ENCODE results near the gene AMBP. TPM values are rescaled to one million over a fixed set of nuclear protein-coding genes. Genes with fewer than 3 reads are reported as not detected.

Gene AMBP
- polyA plus RNA-seq, 1 experiment, result 0.22 TPM

DNA sequence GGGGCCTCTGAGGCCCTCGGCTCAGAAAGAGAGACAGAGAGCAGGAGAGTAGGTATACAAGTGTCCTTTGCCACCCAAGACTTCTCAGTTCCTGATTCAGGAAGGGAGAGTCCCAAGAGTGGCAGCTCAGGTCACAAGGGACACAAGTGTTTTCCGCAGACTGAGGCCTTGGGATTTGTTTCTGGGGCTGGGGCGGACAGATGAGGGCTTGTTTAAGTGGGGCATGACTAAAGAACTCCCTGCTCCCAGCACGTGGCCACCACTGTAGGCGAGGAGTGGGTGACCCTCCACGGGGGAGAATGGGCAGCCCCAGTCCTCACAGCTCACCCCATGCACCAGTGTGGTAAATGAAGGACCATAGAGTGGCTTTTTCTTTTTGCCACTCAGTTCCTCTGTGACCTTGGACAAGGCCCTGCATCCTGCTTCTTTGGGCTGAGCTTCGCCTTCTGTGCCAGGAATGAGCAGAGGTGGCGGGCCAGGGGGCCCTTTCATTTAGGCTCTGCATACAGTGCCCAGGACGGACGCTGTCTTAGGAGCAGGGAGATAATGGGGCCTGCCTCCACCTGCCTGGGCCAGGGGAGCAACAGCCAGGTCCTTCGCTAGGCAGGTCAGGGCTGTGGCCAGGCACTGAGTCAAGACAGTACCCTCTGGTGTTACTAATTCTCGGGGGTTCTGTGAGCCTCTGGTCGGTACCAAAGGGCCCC lies 50.8 kb downstream of the AMBP start:
- DNase-seq (ENCODE audit: low read depth), result no peak
- POLR2A ChIA-PET, result no interaction called here
- peaks cover 8% of the 10 kb centered on the region; the same call in 1 of the 2 replicates for H3K36me3 ChIP-seq (ENCODE audit: control insufficient read depth, insufficient read depth, low read length)

DNA sequence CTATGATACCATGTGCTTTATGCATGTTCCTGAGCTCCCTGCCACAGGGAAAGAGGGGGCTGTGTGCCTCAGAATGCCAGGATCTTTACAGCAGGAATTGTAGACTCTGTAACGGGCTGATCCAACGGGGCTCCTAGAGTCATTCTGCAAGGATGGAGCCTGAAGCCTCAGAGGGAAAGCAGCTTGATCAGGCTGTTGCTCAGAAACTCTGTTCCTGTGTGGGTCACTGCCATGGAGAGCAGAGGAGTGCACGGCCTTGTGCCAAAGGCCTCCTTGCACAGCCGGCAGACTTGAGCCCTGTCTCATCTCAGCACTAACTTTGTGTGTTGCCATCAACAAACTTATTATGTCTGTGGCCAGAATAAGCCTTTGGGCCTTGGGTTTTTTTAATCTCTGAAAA lies 51.8 kb downstream of the AMBP start:
- POLR2A ChIA-PET, result no interaction called here
- no peaks in the 10 kb centered on the region for H3K27me3 ChIP-seq (ENCODE audit: control insufficient read depth, insufficient read depth, low read length)
- TF ChIP-seq, protein P1, sequence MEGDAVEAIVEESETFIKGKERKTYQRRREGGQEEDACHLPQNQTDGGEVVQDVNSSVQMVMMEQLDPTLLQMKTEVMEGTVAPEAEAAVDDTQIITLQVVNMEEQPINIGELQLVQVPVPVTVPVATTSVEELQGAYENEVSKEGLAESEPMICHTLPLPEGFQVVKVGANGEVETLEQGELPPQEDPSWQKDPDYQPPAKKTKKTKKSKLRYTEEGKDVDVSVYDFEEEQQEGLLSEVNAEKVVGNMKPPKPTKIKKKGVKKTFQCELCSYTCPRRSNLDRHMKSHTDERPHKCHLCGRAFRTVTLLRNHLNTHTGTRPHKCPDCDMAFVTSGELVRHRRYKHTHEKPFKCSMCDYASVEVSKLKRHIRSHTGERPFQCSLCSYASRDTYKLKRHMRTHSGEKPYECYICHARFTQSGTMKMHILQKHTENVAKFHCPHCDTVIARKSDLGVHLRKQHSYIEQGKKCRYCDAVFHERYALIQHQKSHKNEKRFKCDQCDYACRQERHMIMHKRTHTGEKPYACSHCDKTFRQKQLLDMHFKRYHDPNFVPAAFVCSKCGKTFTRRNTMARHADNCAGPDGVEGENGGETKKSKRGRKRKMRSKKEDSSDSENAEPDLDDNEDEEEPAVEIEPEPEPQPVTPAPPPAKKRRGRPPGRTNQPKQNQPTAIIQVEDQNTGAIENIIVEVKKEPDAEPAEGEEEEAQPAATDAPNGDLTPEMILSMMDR (IDR thresholded peaks at IDR 0.05; ENCODE audit: insufficient read depth, low read depth, low read length), result no peak
- H3K4me3 ChIP-seq (ENCODE audit: low read depth, low read length), result no peak overlapping the region
- CTCF ChIA-PET, result no interaction called here
- no peak for DNase-seq (ENCODE audit: low read depth)
- H3K36me3 ChIP-seq (ENCODE audit: control insufficient read depth, insufficient read depth, low read length), result peaks cover 8% of the 10 kb centered on the region; the same call in 1 of the 2 replicates

More for the DNA sequence above, 50.8 kb downstream of the AMBP start:
- no peaks in the 10 kb centered on the region for H3K27me3 ChIP-seq (ENCODE audit: control insufficient read depth, insufficient read depth, low read length)
- TF ChIP-seq, protein P1 (IDR thresholded peaks at IDR 0.05; ENCODE audit: insufficient read depth, low read depth, low read length), result no peak
- H3K4me3 ChIP-seq (ENCODE audit: low read depth, low read length), result no peak overlapping the region
- CTCF ChIA-PET, result no interaction called here

DNA sequence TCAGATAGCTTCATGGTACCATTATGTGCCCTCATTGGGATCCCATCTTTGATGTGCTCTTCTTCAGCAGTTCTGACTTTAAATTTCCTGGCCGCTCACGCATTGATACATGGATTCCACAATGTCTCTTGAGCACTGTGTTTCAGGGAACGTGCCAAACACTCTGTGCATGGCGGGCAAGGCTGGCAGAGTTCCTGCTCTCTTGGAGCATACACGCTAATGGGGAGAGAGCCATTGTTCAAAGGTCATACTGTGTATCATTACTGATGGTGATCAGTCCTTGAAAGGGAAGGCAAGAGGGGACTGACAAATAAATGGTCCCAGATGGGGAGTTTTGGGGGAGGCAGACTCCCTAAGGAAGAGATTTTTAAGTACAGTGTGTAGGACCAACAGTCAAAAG lies 52.3 kb downstream of the AMBP start:
- Histone ChIP-seq H3K27me3 (ENCODE audit: control insufficient read depth, insufficient read depth, low read length) (no peaks in the 10 kb centered on the region), H3K36me3 (ENCODE audit: control insufficient read depth, insufficient read depth, low read length) (peaks cover 8% of the 10 kb centered on the region; the same call in 1 of the 2 replicates), H3K4me3 (ENCODE audit: low read depth, low read length) (no peak overlapping the region)
- no peak for DNase-seq (ENCODE audit: low read depth)
- ChIA-PET CTCF (interaction anchor here (0.7 to 1.0 kb wide), 2 partner anchors 18 to 56 kb away, joined by 3 read pairs; no protein-coding TSS in a partner anchor), POLR2A (no interaction called here)
- TF ChIP-seq, protein P1 (IDR thresholded peaks at IDR 0.05; ENCODE audit: insufficient read depth, low read depth, low read length), result no peak

DNA sequence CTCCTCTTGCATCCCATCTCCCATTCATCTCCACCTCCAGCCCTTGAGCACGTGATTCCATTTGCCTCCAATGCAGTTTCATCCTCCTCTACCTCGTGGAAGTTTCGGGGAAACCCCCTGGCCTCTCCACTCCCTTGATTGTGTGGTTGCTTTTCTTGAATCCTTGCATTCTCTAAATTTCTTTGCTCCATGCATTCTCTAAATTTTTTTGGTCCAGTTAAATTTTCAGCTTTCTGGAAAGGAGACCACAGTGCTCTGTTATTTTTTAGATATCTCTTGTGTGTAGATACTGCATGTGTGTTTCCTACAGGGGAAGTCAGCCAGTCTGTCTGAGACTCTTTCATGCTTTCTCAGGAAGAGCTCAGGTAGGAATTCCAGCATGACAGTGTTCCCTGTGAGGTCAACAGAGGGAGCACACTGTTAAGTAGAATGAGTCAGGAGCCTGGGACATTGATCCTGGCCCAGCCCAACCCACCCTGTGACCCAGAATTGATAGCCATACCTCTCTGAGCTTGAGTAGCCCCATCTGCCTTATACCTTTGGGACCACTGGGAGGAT lies 52.8 kb downstream of the AMBP start:
- no peak for DNase-seq (ENCODE audit: low read depth)
- H3K27me3 ChIP-seq (ENCODE audit: control insufficient read depth, insufficient read depth, low read length), result no peaks in the 10 kb centered on the region
- no peak overlapping the region for H3K4me3 ChIP-seq (ENCODE audit: low read depth, low read length)
- TF ChIP-seq, protein P1 (IDR thresholded peaks at IDR 0.05; ENCODE audit: insufficient read depth, low read depth, low read length), result no peak
- peaks cover 7% of the 10 kb centered on the region; the same call in 1 of the 2 replicates for H3K36me3 ChIP-seq (ENCODE audit: control insufficient read depth, insufficient read depth, low read length)
- ChIA-PET POLR2A (no interaction called here), CTCF (interaction anchor here (0.7 to 1.0 kb wide), 2 partner anchors 19 to 57 kb away, joined by 3 read pairs; no protein-coding TSS in a partner anchor)

DNA sequence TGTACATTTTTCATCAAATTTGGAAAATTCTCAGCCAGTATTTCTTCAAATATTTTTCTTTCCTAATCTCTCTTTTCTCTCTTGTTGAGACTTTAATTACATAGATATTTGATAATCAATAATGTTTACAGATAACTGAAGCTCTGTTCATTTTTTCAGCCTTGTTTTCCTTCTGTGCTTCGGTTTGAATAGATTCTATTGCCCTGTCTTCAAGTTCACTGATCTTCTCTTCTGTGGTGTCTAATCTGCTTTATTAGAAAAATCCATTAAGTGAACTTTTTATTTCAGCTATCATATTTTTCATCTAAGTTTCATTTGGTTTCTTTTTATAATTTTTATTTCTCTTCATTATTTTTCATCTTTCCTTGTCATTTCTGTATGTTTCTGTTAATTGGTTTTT lies 54.1 kb downstream of the AMBP start:
- TF ChIP-seq, protein P1 (IDR thresholded peaks at IDR 0.05; ENCODE audit: insufficient read depth, low read depth, low read length), result no peak
- H3K36me3 ChIP-seq (ENCODE audit: control insufficient read depth, insufficient read depth, low read length), result peaks cover 4% of the 10 kb centered on the region
- CTCF ChIA-PET, result interaction anchor here (1.0 to 1.4 kb wide), 4 partner anchors 8 to 218 kb away, joined by 3 to 4 read pairs (median 3); no protein-coding TSS in a partner anchor
- no peak overlapping the region for H3K4me3 ChIP-seq (ENCODE audit: low read depth, low read length)
- H3K27me3 ChIP-seq (ENCODE audit: control insufficient read depth, insufficient read depth, low read length), result no peaks in the 10 kb centered on the region
- no peak for DNase-seq (ENCODE audit: low read depth)
- POLR2A ChIA-PET, result no interaction called here
